Activated CD4-positive, alpha-beta T cell treated with anti-CD3 and anti-CD28 coated beads, Interleukin-2, amount 10 ng/mL, durations not matched to agents 7 days and 5 days (primary cell): Measurements from ENCODE around the gene CCDC80. TPM values are rescaled to one million over a fixed set of nuclear protein-coding genes. Genes with fewer than 3 reads are reported as not detected.
"Not testable (repeated sequence)": the region's sequence is repeated elsewhere in the genome, so short reads cannot be mapped to it uniquely, and the experiment has no call there.

Source experiments
- CTCF ChIA-PET: fragments of 350-600 bp; sonication (Branson Sonifier 250); formaldehyde crosslinking; loops from one replicate; lab custom pipeline; 2021; ENCODE audit warnings: antibody characterized with exemption; lab: Charles Lee
- POLR2A ChIA-PET: fragments of 350-600 bp; sonication (Branson Sonifier 250); formaldehyde crosslinking; loops from one replicate; lab custom pipeline; 2021; ENCODE audit warnings: antibody characterized with exemption; lab: Charles Lee
- DNase-seq: peaks from one replicate; pipeline ENCODE4 v3.0.0-alpha.2; 2020
- H3K27ac Mint-ChIP-seq: one replicate; pipeline ENCODE4 v1.8.0; 2021; ENCODE audit warnings: mild to moderate bottlenecking, moderate library complexity, mixed read lengths
- H3K27me3 Mint-ChIP-seq: one replicate; pipeline ENCODE4 v1.8.0; 2021; ENCODE audit warnings: mixed read lengths
- H3K36me3 Mint-ChIP-seq: one replicate; pipeline ENCODE4 v1.8.0; 2021; ENCODE audit warnings: low read depth, mixed read lengths
- H3K4me1 Mint-ChIP-seq: one replicate; pipeline ENCODE4 v1.8.0; 2021; ENCODE audit warnings: mixed read lengths
- H3K4me3 Mint-ChIP-seq: one replicate; pipeline ENCODE4 v1.8.0; 2021; ENCODE audit warnings: mild to moderate bottlenecking, moderate library complexity, mixed read lengths
- H3K9me3 Mint-ChIP-seq: one replicate; pipeline ENCODE4 v1.8.0; 2021; ENCODE audit warnings: mixed read lengths
- total RNA-seq, 2 experiments: library from RNA; stranded (reverse); gene quantifications; one replicate each; pipeline ENCODE4 v1.2.3, GENCODE V29; 2021

Gene CCDC80
- total RNA-seq, 2 experiments from 2014 or later: not detected

DNA sequence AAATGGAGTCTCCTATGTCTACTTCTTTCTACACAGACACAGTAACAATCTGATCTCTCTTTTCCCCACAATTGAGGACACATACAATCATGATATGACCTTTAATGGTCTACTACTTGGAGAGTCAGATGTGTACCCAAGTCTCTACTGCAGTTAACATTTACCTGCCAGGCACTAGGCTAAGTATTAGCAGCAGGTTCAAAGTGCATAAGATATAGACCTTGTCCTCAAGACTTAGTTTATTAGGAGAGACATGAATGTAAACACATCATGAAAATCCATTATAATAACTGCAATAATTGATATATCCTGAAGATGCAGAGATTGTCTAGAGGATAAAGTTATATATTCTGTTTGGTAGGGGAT, 76.0 kb downstream of the CCDC80 start:
- no peak overlapping the region for H3K27ac Mint-ChIP-seq
- CTCF ChIA-PET: interaction anchor here (0.7 to 1.2 kb wide), 2 partner anchors 17 to 431 kb away, joined by 3 to 4 read pairs; no protein-coding TSS in a partner anchor
- H3K9me3 Mint-ChIP-seq: no peaks in the 10 kb centered on the region
- no peaks in the 10 kb centered on the region for H3K27me3 Mint-ChIP-seq
- H3K4me1 Mint-ChIP-seq: peaks cover 33% of the 10 kb centered on the region
- no peak overlapping the region for H3K4me3 Mint-ChIP-seq
- DNase-seq: no peak
- H3K36me3 Mint-ChIP-seq: peaks cover 26% of the 10 kb centered on the region
- POLR2A ChIA-PET: no interaction called here

GRCh38 chr3:112564247-112564939, 76.5 kb downstream of the CCDC80 start:
- DNase-seq, H3K9me3 Mint-ChIP-seq, H3K27ac Mint-ChIP-seq, H3K27me3 Mint-ChIP-seq, CTCF ChIA-PET, H3K4me3 Mint-ChIP-seq, POLR2A ChIA-PET: not testable (repeated sequence)
- Mint-ChIP-seq H3K4me1 (peaks cover 35% of the 10 kb centered on the region), H3K36me3 (peaks cover 26% of the 10 kb centered on the region)

GRCh38 chr3:112561734-112562529, 79.0 kb downstream of the CCDC80 start, which contains the start of the genes ATG3 and SLC35A5:
Gene ATG3, minus strand, starts transcription at chr3:112561962. Its CDS starts 434 bp downstream, at chr3:112561528.
Gene SLC35A5, plus strand, starts transcription at chr3:112562045. Its CDS starts 1,359 bp downstream, at chr3:112563404.
- H3K9me3 Mint-ChIP-seq: no peaks in the 10 kb centered on the region
- no peaks in the 10 kb centered on the region for H3K27me3 Mint-ChIP-seq
- CTCF ChIA-PET: interaction anchor here (0.8 to 2.0 kb wide), 3 partner anchors 21 to 269 kb away, joined by 3 to 6 read pairs (median 4); no protein-coding TSS in a partner anchor
- H3K27ac Mint-ChIP-seq: peak within 1 kb of the TSS; percentile 97
- peaks cover 36% of the 10 kb centered on the region for H3K36me3 Mint-ChIP-seq
- peaks cover 42% of the 10 kb centered on the region for H3K4me1 Mint-ChIP-seq
- POLR2A ChIA-PET: interaction anchor here (1.0 kb wide), 1 partner anchor 18 kb away, joined by 3 read pairs; no protein-coding TSS in a partner anchor
- peak; percentile 99 for DNase-seq
- peak within 1 kb of the TSS; percentile 99 for H3K4me3 Mint-ChIP-seq

GRCh38 chr3:112561484-112561733, 79.5 kb downstream of the CCDC80 start:
- DNase-seq: no peak
- H3K4me1 Mint-ChIP-seq: peaks cover 39% of the 10 kb centered on the region

GRCh38 chr3:112560721-112561483, 80.0 kb downstream of the CCDC80 start:
- peak; percentile 84 for DNase-seq
- Mint-ChIP-seq H3K4me3 (peak overlapping the region; percentile 99), H3K36me3 (peaks cover 32% of the 10 kb centered on the region), H3K27ac (peak overlapping the region; percentile 97), H3K4me1 (peaks cover 39% of the 10 kb centered on the region), H3K9me3 (no peaks in the 10 kb centered on the region), H3K27me3 (no peaks in the 10 kb centered on the region)
- POLR2A ChIA-PET: no interaction called here
- CTCF ChIA-PET: interaction anchor here (1.5 kb wide), 1 partner anchor 12 kb away, joined by 4 read pairs; no protein-coding TSS in a partner anchor

More at GRCh38 chr3:112561484-112561733, 79.5 kb downstream of the CCDC80 start:
- Mint-ChIP-seq H3K9me3 (no peaks in the 10 kb centered on the region), H3K27ac (peak overlapping the region; percentile 97), H3K4me3 (peak overlapping the region; percentile 99), H3K27me3 (no peaks in the 10 kb centered on the region), H3K36me3 (peaks cover 34% of the 10 kb centered on the region)
- ChIA-PET POLR2A (no interaction called here), CTCF (interaction anchor here (0.8 to 2.0 kb wide), 2 partner anchors 253 to 269 kb away, joined by 3 to 6 read pairs; no protein-coding TSS in a partner anchor)

DNA sequence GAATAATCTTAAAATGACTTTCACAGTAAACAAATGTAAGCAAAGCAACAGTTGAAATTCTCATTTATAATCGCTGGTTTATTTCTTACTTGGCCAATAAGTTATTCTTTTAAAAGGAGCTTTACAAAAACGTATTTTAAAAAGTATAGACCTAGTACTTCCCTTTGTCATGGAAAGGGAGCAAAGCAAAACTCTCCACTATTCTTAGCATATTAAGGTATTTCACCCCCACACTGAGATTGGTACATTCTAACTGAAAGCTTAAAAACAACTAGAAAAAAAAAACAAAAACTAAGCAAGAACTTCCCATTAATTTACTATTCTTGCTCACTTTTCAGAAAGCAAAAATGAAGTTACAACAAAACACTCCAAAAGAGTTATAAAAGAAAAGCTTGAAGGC, 80.6 kb downstream of the CCDC80 start:
- no peaks in the 10 kb centered on the region for H3K27me3 Mint-ChIP-seq
- CTCF ChIA-PET: interaction anchor here (1.0 to 1.5 kb wide), 2 partner anchors 12 to 255 kb away, joined by 4 to 5 read pairs; no protein-coding TSS in a partner anchor
- H3K36me3 Mint-ChIP-seq: peaks cover 38% of the 10 kb centered on the region
- H3K4me3 Mint-ChIP-seq: peak overlapping the region; percentile 99
- POLR2A ChIA-PET: no interaction called here
- no peak for DNase-seq
- peaks cover 45% of the 10 kb centered on the region for H3K4me1 Mint-ChIP-seq
- H3K9me3 Mint-ChIP-seq: no peaks in the 10 kb centered on the region
- peak overlapping the region; percentile 97 for H3K27ac Mint-ChIP-seq

- Mint-ChIP-seq H3K27ac (no peak overlapping the region), H3K36me3 (peaks cover 45% of the 10 kb centered on the region), H3K4me3 (no peak overlapping the region), H3K4me1 (peaks cover 42% of the 10 kb centered on the region), H3K9me3 (peaks cover 6% of the 10 kb centered on the region), H3K27me3 (no peaks in the 10 kb centered on the region)
- POLR2A ChIA-PET: interaction anchor here (0.7 kb wide), 1 partner anchor 551 kb away, joined by 3 read pairs; no protein-coding TSS in a partner anchor
- CTCF ChIA-PET: interaction anchor here (0.7 kb wide), 1 partner anchor 21 kb away, joined by 3 read pairs; no protein-coding TSS in a partner anchor
- DNase-seq: no peak
These were observed 83.0 kb downstream of the CCDC80 start for GRCh38 chr3:112557976-112558375.

GRCh38 chr3:112555535-112556170, 85.3 kb downstream of the CCDC80 start:
- no peaks in the 10 kb centered on the region for H3K27me3 Mint-ChIP-seq
- ChIA-PET POLR2A (no interaction called here), CTCF (no interaction called here)
- no peak for DNase-seq
- H3K27ac Mint-ChIP-seq: no peak overlapping the region
- H3K4me3 Mint-ChIP-seq: no peak overlapping the region
- peaks cover 38% of the 10 kb centered on the region for H3K4me1 Mint-ChIP-seq
- H3K9me3 Mint-ChIP-seq: peaks cover 8% of the 10 kb centered on the region
- H3K36me3 Mint-ChIP-seq: peaks cover 60% of the 10 kb centered on the region

- no peak overlapping the region for H3K27ac Mint-ChIP-seq
- H3K9me3 Mint-ChIP-seq: peaks cover 8% of the 10 kb centered on the region
- POLR2A ChIA-PET: no interaction called here
- DNase-seq: no peak
- H3K4me3 Mint-ChIP-seq: no peak overlapping the region
- CTCF ChIA-PET: no interaction called here
- H3K27me3 Mint-ChIP-seq: no peaks in the 10 kb centered on the region
- peaks cover 15% of the 10 kb centered on the region for H3K4me1 Mint-ChIP-seq
- H3K36me3 Mint-ChIP-seq: peaks cover 67% of the 10 kb centered on the region
These were observed 90.1 kb downstream of the CCDC80 start for GRCh38 chr3:112550859-112551258.

Other genes with a start within 250 kb of the CCDC80 start
- 10 to 100 TPM; 43.1 to 47.5 TPM for gene BTLA, start 141.7 kb downstream of the CCDC80 start, total RNA-seq
- 10 to 100 TPM; 65.2 to 74.5 TPM for gene ATG3, start 79.2 kb downstream of the CCDC80 start, total RNA-seq
- gene SLC35A5, start 79.1 kb downstream of the CCDC80 start, total RNA-seq: 10 to 100 TPM; 21.7 to 28.1 TPM
- not detected for gene CD200R1L, start 205.7 kb upstream of the CCDC80 start, total RNA-seq